ENCODE measurements around the gene STPG4.

DNA sequence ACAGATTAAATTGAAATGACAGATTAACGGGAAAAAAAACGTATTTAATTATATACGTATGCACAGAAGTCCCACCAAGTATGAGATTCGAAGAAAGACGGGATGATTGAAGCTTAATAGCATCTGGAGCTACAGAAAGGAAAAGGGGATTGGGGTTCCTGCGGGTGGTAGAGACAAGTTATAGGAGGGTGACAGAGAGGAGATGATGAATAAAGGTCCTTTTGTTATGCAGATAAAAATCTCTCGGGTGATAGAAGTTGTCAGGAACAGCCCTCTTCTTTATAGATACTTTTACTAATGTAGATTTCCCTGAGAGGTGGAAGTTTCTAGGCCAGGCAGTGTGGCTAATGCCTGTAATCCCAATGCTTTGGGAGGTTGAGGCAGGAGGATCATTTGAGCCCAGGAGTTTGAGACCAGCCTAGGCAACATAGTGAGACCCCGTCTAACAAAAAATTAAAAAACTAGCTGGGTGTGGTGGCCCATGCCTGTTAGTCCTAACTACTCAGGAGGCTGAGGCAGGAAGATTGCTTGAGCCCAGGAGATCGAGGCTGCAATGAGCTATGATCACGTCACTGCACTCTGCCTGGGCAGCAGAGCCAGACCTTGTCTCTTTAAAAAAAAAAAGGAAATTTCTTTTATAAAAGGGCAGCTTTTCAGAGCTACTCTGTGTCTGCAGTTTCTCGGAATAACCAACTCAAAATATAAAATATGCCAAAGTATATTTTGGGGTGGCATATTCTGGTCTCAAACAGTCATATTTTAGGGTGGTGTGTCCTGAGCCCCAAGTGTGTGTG lies 113.0 kb downstream of the STPG4 start:
- TF ChIP-seq CTCF (IDR thresholded peaks at IDR 0.05) (no peak), POLR2A (IDR thresholded peaks at IDR 0.05) (no peak)

Data from thyroid gland (tissue), 4 donors.